K562 (cell line): ENCODE results near the gene UBAP1L. TPM values are rescaled to one million over a fixed set of nuclear protein-coding genes. Genes with fewer than 3 reads are reported as not detected.
"Not testable (repeated sequence)": the region's sequence is repeated elsewhere in the genome, so short reads cannot be mapped to it uniquely, and the experiment has no call there.

Experiments used
- ATAC-seq: fragments of 200-7000 bp; cut with Tn5 transposase; 3 replicates; pipeline ENCODE4 v1.9.1; 2020; ENCODE audit warnings: moderate library complexity
- BruUV-seq: library from RNA; stranded (reverse); fragments of 400-500 nt; replicated peaks from 2 replicates; lab custom pipeline; 2021; lab: Mats Ljungman, UMichigan
- CTCF ChIA-PET: fragments of 300-600 bp; formaldehyde crosslinking; extraction: SDS; loops from one replicate; lab custom pipeline; 2021; ENCODE audit warnings: low intra/inter-chr PET ratio; lab: Yijun Ruan, JAX
- POLR2A ChIA-PET: fragments of 300-600, 350-650 bp; sonication (Branson Sonifier 250); formaldehyde crosslinking; extraction: SDS; loops from one replicate; lab custom pipeline; 2021; ENCODE audit warnings: antibody characterized with exemption, inconsistent platforms; lab: Yijun Ruan, JAX
- DNase-seq, 4 experiments: peaks; one replicate each; pipeline versions ENCODE4 v3.0.0 to v3.0.0-alpha.2; 2011 to 2018; ENCODE audit warnings: low spot score in 3 of 4, mixed read lengths in 3 of 4; ENCODE audit errors: extremely low read depth in 1 of 4
- FAIRE-seq: peaks from 2 replicates; lab custom pipeline; 2011; peaks lifted over from hg19 to GRCh38; lab: Jason Lieb, UNC
- H2AFZ ChIP-seq: 2 replicates; pipeline ENCODE4 v1.6.0; 2011; ENCODE audit warnings: low read depth, low read length, control low read depth, inconsistent platforms
- H3K27ac ChIP-seq: fragments of 200-600 bp; 3 replicates; pipeline ENCODE4 v1.8.0; 2011; ENCODE audit warnings: low read depth, mild to moderate bottlenecking, control low read depth, inconsistent platforms, low read length, moderate library complexity, mixed read lengths; ENCODE audit errors: extremely low read depth
- H3K27me3 ChIP-seq, 2 experiments: fragments of 300-600 bp in 1 of 2; 2 replicates in 1 of 2; 3 replicates in 1 of 2; pipeline versions ENCODE4 v1.6.0 to v1.8.0; 2011; ENCODE audit warnings: inconsistent platforms in 2 of 2, low read length in 2 of 2, mild to moderate bottlenecking in 1 of 2, mixed read lengths in 1 of 2, moderate library complexity in 1 of 2; ENCODE audit not compliant: control insufficient read depth in 2 of 2, insufficient read depth in 2 of 2
- H3K36me3 ChIP-seq: fragments of 300-600 bp; 3 replicates; pipeline ENCODE4 v1.8.0; 2011; ENCODE audit warnings: mild to moderate bottlenecking, low read length, inconsistent platforms; ENCODE audit not compliant: control insufficient read depth, insufficient read depth
- H3K4me1 ChIP-seq, 2 experiments: fragments of 200-600 bp in 1 of 2; replicated peaks in 1 of 2; 2 replicates in 1 of 2; 3 replicates in 1 of 2; pipeline versions ENCODE4 v1.5.1 to v1.8.0; 2011; ENCODE audit warnings: inconsistent platforms in 2 of 2, low read length in 2 of 2, mild to moderate bottlenecking in 1 of 2, mixed read lengths in 1 of 2, moderate library complexity in 1 of 2; ENCODE audit not compliant: control insufficient read depth in 2 of 2, insufficient read depth in 2 of 2
- H3K4me2 ChIP-seq: 2 replicates; pipeline ENCODE4 v1.6.1; 2011; ENCODE audit warnings: low read length, control low read depth, inconsistent platforms, mixed read lengths; ENCODE audit not compliant: insufficient read depth
- H3K4me3 ChIP-seq: fragments of 200-600 bp; sonication (generic), shearing (Covaris generic); 2 replicates; pipeline ENCODE4 v1.5.1; 2016; ENCODE audit warnings: control low read depth, inconsistent platforms
- H3K79me2 ChIP-seq: fragments of 200-600 bp; 3 replicates; pipeline ENCODE4 v1.8.0; 2011; ENCODE audit warnings: low read length, inconsistent platforms; ENCODE audit not compliant: control insufficient read depth, insufficient read depth
- H3K9ac ChIP-seq, 2 experiments: 2 replicates each; pipeline versions ENCODE4 v1.6.0 to v1.6.1; 2011; ENCODE audit warnings: low read depth in 2 of 2, low read length in 2 of 2, control low read depth in 1 of 2, inconsistent platforms in 1 of 2, mild to moderate bottlenecking in 1 of 2, mixed read lengths in 1 of 2; ENCODE audit not compliant: insufficient read depth in 1 of 2
- H3K9me1 ChIP-seq: one replicate; pipeline ENCODE4 v1.6.0; 2011; ENCODE audit warnings: inconsistent platforms, mild to moderate bottlenecking, low read length, moderate library complexity; ENCODE audit not compliant: control insufficient read depth, insufficient read depth
- H3K9me3 ChIP-seq: replicated peaks from 2 replicates; pipeline ENCODE4 v1.5.1; 2011; ENCODE audit warnings: low read depth, low read length, inconsistent platforms; ENCODE audit not compliant: control insufficient read depth, insufficient read depth
- H4K20me1 ChIP-seq: replicated peaks from 2 replicates; pipeline ENCODE4 v1.6.1; 2011; ENCODE audit warnings: low read length, inconsistent platforms, mixed read lengths; ENCODE audit not compliant: control insufficient read depth, insufficient read depth
- ZNF121 ChIP-seq: sonication (generic); formaldehyde crosslinking; conservative IDR thresholded peaks from 2 replicates; pipeline ENCODE4 v1.8.0; 2022; ENCODE audit warnings: missing genetic modification reagents
- ZNF431 ChIP-seq: sonication (generic); formaldehyde crosslinking; IDR thresholded peaks from 2 replicates; pipeline ENCODE4 v1.8.0; 2022; ENCODE audit warnings: mild to moderate bottlenecking, missing genetic modification reagents
- WGBS: fragments of 100-300 bp; shearing (Covaris generic); methylation state at CpG from one replicate; pipeline ENCODE4 v1.1.6; 2016; ENCODE audit warnings: low coverage, mixed read lengths; ENCODE audit not compliant: insufficient coverage; ENCODE audit errors: missing lambda C conversion rate; 5-methylcytosine and 5-hydroxymethylcytosine counted together
- in situ Hi-C: fragments of 300-500 bp; cut with MboI; formaldehyde crosslinking; loops from 4 replicates; pipeline ENCODE4 v1.15.0; 2018; ENCODE audit warnings: inconsistent platforms, mixed read lengths
- intact Hi-C: fragments of 100-400 bp; cut with micrococcal nuclease; formaldehyde crosslinking; loops from 2 replicates; pipeline ENCODE4 v1.14.2; 2022
- polyA plus RNA-seq, 8 experiments: library from polyadenylated mRNA; depleted of rRNA in 4 of 8; stranded (reverse) in 5 of 8; unstranded in 3 of 8; fragments of >200 nt; fragmentation: Nextera tagmentation in 2 of 8; fragmentation: Illumina TruSeq in 1 of 8; extraction: Ambion mirVana in 2 of 8; extraction: Trizol in 1 of 8; gene quantifications; 2 replicates each; pipeline versions ENCODE4 v1.2.1 to v1.2.3, GENCODE V29; 2011 to 2014; ENCODE audit warnings: inconsistent platforms in 1 of 8, missing spikeins in 1 of 8
- total RNA-seq, 7 experiments: library from RNA; depleted of rRNA in 6 of 7; stranded (reverse); fragments of >200 nt in 6 of 7; fragmentation: Illumina TruSeq in 2 of 7; extraction: Trizol in 2 of 7; gene quantifications; 2 replicates each; pipeline versions ENCODE4 v1.2.1 to v1.2.3, GENCODE V29; 2011 to 2021; ENCODE audit warnings: low replicate concordance in 1 of 7

UBAP1L gene
- total and polyA plus RNA-seq, 9 of the 15 experiments (the other 6 are each of a cell fraction or from before 2014, with no cell fraction given) = 0.16 to 0.71 (median 0.41) TPM; not detected in 2

GRCh38 chr15:65138631-65139030, 23.6 kb upstream of the UBAP1L start:
- not testable (repeated sequence) for H3K9me1 ChIP-seq, H3K4me3 ChIP-seq, BruUV-seq, FAIRE-seq, H2AFZ ChIP-seq, H4K20me1 ChIP-seq
- peak; percentile 29 for TF ChIP-seq ZNF121 (CRISPR knock-in tag)
- TF ChIP-seq, all 486 proteins: peak for 1; not testable (repeated sequence) for 485
- H3K4me1 ChIP-seq, in situ Hi-C loops, CTCF ChIA-PET, H3K79me2 ChIP-seq, H3K4me2 ChIP-seq, H3K27me3 ChIP-seq, ATAC-seq, H3K9me3 ChIP-seq, H3K27ac ChIP-seq, DNase-seq, H3K36me3 ChIP-seq, intact Hi-C loops, H3K9ac ChIP-seq: not testable (repeated sequence)
- 29% methylated on average over 6 of the region's 6 CpGs for WGBS
- POLR2A ChIA-PET = interaction anchor here (1.4 kb wide), 1 partner anchor 166 kb away, joined by 6 read pairs; the partner anchor contains the start of gene RNU5B-1

DNA sequence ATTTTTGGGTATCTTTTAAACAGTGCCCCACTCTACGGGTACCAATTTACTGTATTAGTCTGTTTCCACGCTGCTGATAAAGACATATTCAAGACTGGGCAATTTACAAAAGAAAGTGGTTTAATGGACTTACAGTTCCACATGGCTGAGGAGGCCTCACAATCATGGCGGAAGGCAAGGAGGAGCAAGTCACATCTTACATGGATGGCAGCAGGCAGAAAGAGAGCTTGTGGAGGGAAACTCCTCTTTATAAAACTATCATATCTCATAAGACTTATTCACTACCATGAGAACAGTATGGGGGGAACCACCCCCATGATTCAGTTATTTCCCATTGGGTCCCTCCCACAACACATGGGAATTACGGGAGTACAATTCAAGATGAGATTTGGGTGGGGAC, 22.9 kb upstream of the UBAP1L start:
- H4K20me1 ChIP-seq, DNase-seq, CTCF ChIA-PET, H3K9me1 ChIP-seq, intact Hi-C loops, H3K4me1 ChIP-seq, H3K27ac ChIP-seq, in situ Hi-C loops, ATAC-seq, FAIRE-seq, H3K9ac ChIP-seq, H3K36me3 ChIP-seq, H3K27me3 ChIP-seq, H3K9me3 ChIP-seq, H3K4me2 ChIP-seq, H2AFZ ChIP-seq, H3K4me3 ChIP-seq, BruUV-seq, POLR2A ChIA-PET: not testable (repeated sequence)
- peaks cover 15% of the 10 kb centered on the region for H3K79me2 ChIP-seq
- TF ChIP-seq ZNF431 (CRISPR knock-in tag) = peak; percentile 99
- 36% methylated on average over 4 of the region's 4 CpGs for WGBS
